IMR-90 (cell line): ENCODE results near the gene IL1RL1. TPM values are rescaled to one million over a fixed set of nuclear protein-coding genes. Genes with fewer than 3 reads are reported as not detected.

Experiments used
- ATAC-seq: fragments of 200-7000 bp; cut with Tn5 transposase; 2 replicates; pipeline ENCODE4 v1.9.1; 2020; ENCODE audit warnings: low read depth, mild to moderate bottlenecking, moderate library complexity
- BruUV-seq: library from RNA; stranded (reverse); fragments of 400-500 nt; replicated peaks from 2 replicates; lab custom pipeline; 2021; lab: Mats Ljungman, UMichigan
- CTCF ChIA-PET: fragments of 300-600 bp; formaldehyde crosslinking; extraction: SDS; loops from one replicate; lab custom pipeline; 2021; ENCODE audit warnings: antibody characterized with exemption; lab: Yijun Ruan, JAX
- POLR2A ChIA-PET: fragments of 300-600 bp; sonication (Branson Sonifier 250); formaldehyde crosslinking; loops from one replicate; lab custom pipeline; 2022; ENCODE audit warnings: antibody characterized with exemption; ENCODE audit not compliant: unreplicated experiment; lab: Charles Lee
- DNase-seq: peaks from one replicate; pipeline ENCODE4 v3.0.0; 2013
- H2AFZ ChIP-seq: replicated peaks from 2 replicates; pipeline ENCODE3; 2013; ENCODE audit warnings: low read length, mild to moderate bottlenecking; ENCODE audit not compliant: poor library complexity
- H2AK5ac ChIP-seq: 2 replicates; pipeline ENCODE4 v1.6.1; 2013; ENCODE audit warnings: low read depth, low read length, inconsistent platforms
- H2AK9ac ChIP-seq: replicated peaks from 2 replicates; pipeline ENCODE3; 2013; ENCODE audit warnings: mild to moderate bottlenecking, low read depth, low read length, moderate library complexity; ENCODE audit not compliant: poor library complexity
- H2BK120ac ChIP-seq: 2 replicates; pipeline ENCODE4 v1.6.1; 2013; ENCODE audit warnings: low read depth, low read length, inconsistent platforms
- H2BK15ac ChIP-seq: 3 replicates; pipeline ENCODE4 v1.6.1; 2013; ENCODE audit warnings: low read depth, low read length, inconsistent platforms
- H2BK20ac ChIP-seq: 2 replicates; pipeline ENCODE4 v1.6.1; 2013; ENCODE audit warnings: low read depth, mild to moderate bottlenecking, inconsistent platforms, low read length, moderate library complexity
- H2BK5ac ChIP-seq: 2 replicates; pipeline ENCODE4 v1.6.1; 2013; ENCODE audit warnings: mild to moderate bottlenecking, low read depth, low read length, inconsistent platforms; ENCODE audit not compliant: poor library complexity, severe bottlenecking
- H3K14ac ChIP-seq: replicated peaks from 2 replicates; pipeline ENCODE4 v1.6.1; 2013; ENCODE audit warnings: low read depth, low read length, inconsistent platforms
- H3K18ac ChIP-seq: 2 replicates; pipeline ENCODE4 v1.6.1; 2013; ENCODE audit warnings: low read depth, low read length, control low read depth
- H3K23ac ChIP-seq: 2 replicates; pipeline ENCODE4 v1.6.1; 2013; ENCODE audit warnings: low read depth, low read length, inconsistent platforms
- H3K27ac ChIP-seq: 2 replicates; pipeline ENCODE4 v1.5.1; 2013; ENCODE audit warnings: mild to moderate bottlenecking, control low read depth, low read length; ENCODE audit not compliant: insufficient read depth
- H3K27me3 ChIP-seq: 2 replicates; pipeline ENCODE4 v1.6.1; 2013; ENCODE audit warnings: low read length; ENCODE audit not compliant: control insufficient read depth, insufficient read depth
- H3K36me3 ChIP-seq: 2 replicates; pipeline ENCODE4 v1.6.1; 2013; ENCODE audit warnings: low read length, mixed read lengths; ENCODE audit not compliant: control insufficient read depth, insufficient read depth
- H3K4ac ChIP-seq: 2 replicates; pipeline ENCODE4 v1.6.1; 2013; ENCODE audit warnings: low read depth, low read length, inconsistent platforms
- H3K4me1 ChIP-seq: 2 replicates; pipeline ENCODE4 v1.6.1; 2013; ENCODE audit warnings: low read length, mixed read lengths; ENCODE audit not compliant: control insufficient read depth, insufficient read depth
- H3K4me2 ChIP-seq: 2 replicates; pipeline ENCODE4 v1.6.1; 2013; ENCODE audit warnings: low read depth, mild to moderate bottlenecking, control low read depth, low read length, moderate library complexity
- H3K4me3 ChIP-seq: 2 replicates; pipeline ENCODE4 v1.5.1; 2013; ENCODE audit warnings: low read depth, mild to moderate bottlenecking, control low read depth, low read length, moderate library complexity; ENCODE audit not compliant: insufficient read depth
- H3K56ac ChIP-seq: 2 replicates; pipeline ENCODE4 v1.6.1; 2013; ENCODE audit warnings: low read length, inconsistent platforms; ENCODE audit not compliant: insufficient read depth; ENCODE audit errors: extremely low read depth
- H3K79me1 ChIP-seq, 2 experiments: 2 replicates each; pipeline ENCODE4 v1.6.1; 2013; ENCODE audit warnings: low read length in 2 of 2, inconsistent platforms in 1 of 2, low read depth in 1 of 2
- H3K9ac ChIP-seq: 2 replicates; pipeline ENCODE4 v1.6.1; 2013; ENCODE audit warnings: low read depth, low read length, control low read depth
- H3K9me1 ChIP-seq: 2 replicates; pipeline ENCODE4 v1.6.1; 2013; ENCODE audit warnings: low read length, inconsistent platforms; ENCODE audit not compliant: insufficient read depth
- H3K9me3 ChIP-seq: 2 replicates; pipeline ENCODE4 v1.6.1; 2013; ENCODE audit warnings: low read length; ENCODE audit not compliant: control insufficient read depth, insufficient read depth
- H4K20me1 ChIP-seq: 2 replicates; pipeline ENCODE4 v1.6.1; 2013; ENCODE audit warnings: low read length, inconsistent platforms; ENCODE audit not compliant: insufficient read depth
- H4K5ac ChIP-seq: 2 replicates; pipeline ENCODE4 v1.6.1; 2013; ENCODE audit warnings: mild to moderate bottlenecking, low read depth, low read length, control low read depth
- H4K8ac ChIP-seq, 2 experiments: 2 replicates each; pipeline ENCODE4 v1.6.1; 2013; ENCODE audit warnings: low read depth in 2 of 2, low read length in 2 of 2, control low read depth in 1 of 2, inconsistent platforms in 1 of 2
- H4K91ac ChIP-seq: 2 replicates; pipeline ENCODE4 v1.6.1; 2013; ENCODE audit warnings: low read depth, low read length, inconsistent platforms; ENCODE audit not compliant: insufficient read depth
- CHD1 ChIP-seq: IDR thresholded peaks from 2 replicates; pipeline ENCODE4 v1.6.1; 2012; ENCODE audit warnings: low read depth, low read length, improper control_type of control experiment
- FOS ChIP-seq: fragments of 150-350 bp; IDR thresholded peaks from 2 replicates; pipeline ENCODE4 v1.6.1; 2016; ENCODE audit warnings: low read depth, low read length
- MAFK ChIP-seq: IDR thresholded peaks from 2 replicates; pipeline ENCODE4 v1.6.1; 2012; ENCODE audit warnings: low read depth, low read length, improper control_type of control experiment
- MAZ ChIP-seq: IDR thresholded peaks from 2 replicates; pipeline ENCODE4 v1.6.1; 2012; ENCODE audit warnings: low read depth, mild to moderate bottlenecking, low read length, improper control_type of control experiment, moderate library complexity, borderline replicate concordance
- MXI1 ChIP-seq: IDR thresholded peaks from 2 replicates; pipeline ENCODE4 v1.6.1; 2012; ENCODE audit warnings: low read depth, mild to moderate bottlenecking, low read length, moderate library complexity, borderline replicate concordance
- NFE2L2 ChIP-seq: fragments of 150-350 bp; IDR thresholded peaks from 2 replicates; pipeline ENCODE4 v1.6.1; 2016; ENCODE audit warnings: low read depth, mild to moderate bottlenecking, low read length
- POLR2A ChIP-seq: IDR thresholded peaks from 2 replicates; pipeline ENCODE4 v1.6.1; 2012; ENCODE audit warnings: mild to moderate bottlenecking, low read depth, low read length
- RAD21 ChIP-seq: IDR thresholded peaks from 2 replicates; pipeline ENCODE4 v1.6.1; 2012; ENCODE audit warnings: low read length, improper control_type of control experiment
- RCOR1 ChIP-seq: IDR thresholded peaks from 2 replicates; pipeline ENCODE4 v1.6.1; 2012; ENCODE audit warnings: mild to moderate bottlenecking, low read length, improper control_type of control experiment; ENCODE audit not compliant: insufficient replicate concordance
- SMC3 ChIP-seq: fragments of 150-350 bp; IDR thresholded peaks from 2 replicates; pipeline ENCODE4 v1.6.1; 2016; ENCODE audit warnings: low read depth, mild to moderate bottlenecking, antibody characterized with exemption, low read length, moderate library complexity
- WGBS, 2 experiments: methylation state at CpG; one replicate each; pipeline versions ENCODE4 v1.1.5 to v1.1.7; 2013; ENCODE audit warnings: missing lambda C conversion rate in 2 of 2; ENCODE audit not compliant: insufficient read length in 1 of 2; ENCODE audit errors: extremely low coverage in 2 of 2; 5-methylcytosine and 5-hydroxymethylcytosine counted together
- dilution Hi-C: fragments of 300-500 bp; cut with HindIII; formaldehyde crosslinking; loops from one replicate; pipeline ENCODE4 v1.14.3; 2018; ENCODE audit warnings: low sequenced_read_pairs; ENCODE audit not compliant: unreplicated experiment
- in situ Hi-C: fragments of 300-500 bp; cut with MboI; formaldehyde crosslinking; loops from 3 replicates; pipeline ENCODE4 v1.14.3; 2019; ENCODE audit warnings: low sequenced_read_pairs, inconsistent platforms, mixed read lengths
- intact Hi-C: fragments of 100-400 bp; cut with micrococcal nuclease; formaldehyde crosslinking; loops from 2 replicates; pipeline ENCODE4 v1.10.0; 2022
- polyA plus RNA-seq, 3 experiments: library from polyadenylated mRNA; depleted of rRNA; stranded (reverse); fragments of >200 nt; gene quantifications; 2 replicates each; pipeline ENCODE4 v1.2.3, GENCODE V29; 2012; ENCODE audit warnings: low replicate concordance in 1 of 3
- total RNA-seq: library from RNA; depleted of rRNA; stranded (reverse); fragments of >200 nt; gene quantifications from 2 replicates; pipeline ENCODE4 v1.2.3, GENCODE V29; 2012
- TF ChIP-seq, protein P1 (sequence below): fragments of 150-350 bp; IDR thresholded peaks from 2 replicates; pipeline ENCODE4 v1.6.1; 2016; ENCODE audit warnings: low read depth, mild to moderate bottlenecking, low read length, moderate library complexity, borderline replicate concordance
- TF ChIP-seq, protein P2 (sequence below): conservative IDR thresholded peaks from 2 replicates; pipeline ENCODE4 v1.5.1; 2012; ENCODE audit warnings: mild to moderate bottlenecking, low read depth, low read length, improper control_type of control experiment
- TF ChIP-seq, protein P3 (sequence below): fragments of 150-350 bp; IDR thresholded peaks from 2 replicates; pipeline ENCODE4 v1.6.1; 2017; ENCODE audit warnings: mild to moderate bottlenecking, antibody characterized with exemption, low read length, low read depth

IL1RL1 gene
- total and polyA plus RNA-seq, 2 of the 4 experiments (the other 2 are of a cell fraction), result under 0.01 to 0.14 TPM

DNA sequence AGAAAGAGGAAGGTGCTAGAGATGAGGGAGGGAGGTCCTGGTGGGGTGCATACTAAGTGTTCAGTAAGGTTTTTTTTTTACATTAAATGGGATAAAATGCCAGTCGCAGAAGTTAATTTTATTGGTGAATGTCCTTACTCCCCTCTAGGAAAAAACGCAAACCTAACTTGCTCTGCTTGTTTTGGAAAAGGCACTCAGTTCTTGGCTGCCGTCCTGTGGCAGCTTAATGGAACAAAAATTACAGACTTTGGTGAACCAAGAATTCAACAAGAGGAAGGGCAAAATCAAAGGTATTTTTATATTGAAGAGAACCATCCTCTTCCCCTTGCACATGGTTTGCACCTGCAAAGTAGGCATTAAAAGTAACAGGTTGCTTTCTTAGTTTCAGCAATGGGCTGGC lies 31.5 kb downstream of the IL1RL1 start:
- H3K56ac ChIP-seq, result no peak overlapping the region
- no peak overlapping the region for H4K5ac ChIP-seq
- no peak overlapping the region for H3K4me3 ChIP-seq
- no peak overlapping the region for H3K4me2 ChIP-seq
- no peaks in the 10 kb centered on the region for H3K4me1 ChIP-seq
- no peak overlapping the region for H2AK9ac ChIP-seq
- no peak overlapping the region for H3K18ac ChIP-seq
- DNase-seq, result no peak
- H3K9ac ChIP-seq, result no peak overlapping the region
- WGBS, 2 experiments, result no CpG with 5 or more reads among the region's 3 CpGs
- TF ChIP-seq RAD21, result no peak
- no peak for TF ChIP-seq MAZ
- TF ChIP-seq SMC3, result no peak
- TF ChIP-seq, protein P1, sequence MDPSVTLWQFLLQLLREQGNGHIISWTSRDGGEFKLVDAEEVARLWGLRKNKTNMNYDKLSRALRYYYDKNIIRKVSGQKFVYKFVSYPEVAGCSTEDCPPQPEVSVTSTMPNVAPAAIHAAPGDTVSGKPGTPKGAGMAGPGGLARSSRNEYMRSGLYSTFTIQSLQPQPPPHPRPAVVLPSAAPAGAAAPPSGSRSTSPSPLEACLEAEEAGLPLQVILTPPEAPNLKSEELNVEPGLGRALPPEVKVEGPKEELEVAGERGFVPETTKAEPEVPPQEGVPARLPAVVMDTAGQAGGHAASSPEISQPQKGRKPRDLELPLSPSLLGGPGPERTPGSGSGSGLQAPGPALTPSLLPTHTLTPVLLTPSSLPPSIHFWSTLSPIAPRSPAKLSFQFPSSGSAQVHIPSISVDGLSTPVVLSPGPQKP, result no peak
- no peak for TF ChIP-seq CHD1
- TF ChIP-seq, protein P2, sequence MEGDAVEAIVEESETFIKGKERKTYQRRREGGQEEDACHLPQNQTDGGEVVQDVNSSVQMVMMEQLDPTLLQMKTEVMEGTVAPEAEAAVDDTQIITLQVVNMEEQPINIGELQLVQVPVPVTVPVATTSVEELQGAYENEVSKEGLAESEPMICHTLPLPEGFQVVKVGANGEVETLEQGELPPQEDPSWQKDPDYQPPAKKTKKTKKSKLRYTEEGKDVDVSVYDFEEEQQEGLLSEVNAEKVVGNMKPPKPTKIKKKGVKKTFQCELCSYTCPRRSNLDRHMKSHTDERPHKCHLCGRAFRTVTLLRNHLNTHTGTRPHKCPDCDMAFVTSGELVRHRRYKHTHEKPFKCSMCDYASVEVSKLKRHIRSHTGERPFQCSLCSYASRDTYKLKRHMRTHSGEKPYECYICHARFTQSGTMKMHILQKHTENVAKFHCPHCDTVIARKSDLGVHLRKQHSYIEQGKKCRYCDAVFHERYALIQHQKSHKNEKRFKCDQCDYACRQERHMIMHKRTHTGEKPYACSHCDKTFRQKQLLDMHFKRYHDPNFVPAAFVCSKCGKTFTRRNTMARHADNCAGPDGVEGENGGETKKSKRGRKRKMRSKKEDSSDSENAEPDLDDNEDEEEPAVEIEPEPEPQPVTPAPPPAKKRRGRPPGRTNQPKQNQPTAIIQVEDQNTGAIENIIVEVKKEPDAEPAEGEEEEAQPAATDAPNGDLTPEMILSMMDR, result no peak
- TF ChIP-seq POLR2A, result no peak
- TF ChIP-seq FOS, result no peak
- TF ChIP-seq, protein P3, sequence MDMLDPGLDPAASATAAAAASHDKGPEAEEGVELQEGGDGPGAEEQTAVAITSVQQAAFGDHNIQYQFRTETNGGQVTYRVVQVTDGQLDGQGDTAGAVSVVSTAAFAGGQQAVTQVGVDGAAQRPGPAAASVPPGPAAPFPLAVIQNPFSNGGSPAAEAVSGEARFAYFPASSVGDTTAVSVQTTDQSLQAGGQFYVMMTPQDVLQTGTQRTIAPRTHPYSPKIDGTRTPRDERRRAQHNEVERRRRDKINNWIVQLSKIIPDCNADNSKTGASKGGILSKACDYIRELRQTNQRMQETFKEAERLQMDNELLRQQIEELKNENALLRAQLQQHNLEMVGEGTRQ, result no peak
- TF ChIP-seq NFE2L2, result no peak
- TF ChIP-seq MAFK, result no peak
- no peak for TF ChIP-seq RCOR1
- no peak for TF ChIP-seq MXI1
- BruUV-seq, result no TSS peak
- in situ Hi-C loops (no loop called here), intact Hi-C loops (no loop called here), dilution Hi-C loops (no loop called here)
- CTCF ChIA-PET, result interaction anchor here (0.6 to 0.7 kb wide), 2 partner anchors 63 to 120 kb away, joined by 3 to 5 read pairs; no protein-coding TSS in a partner anchor
- ATAC-seq, result no peak
- no peak overlapping the region for H3K14ac ChIP-seq
- POLR2A ChIA-PET, result no interaction called here
- H2AFZ ChIP-seq, result no peak overlapping the region
- no peak overlapping the region for H4K91ac ChIP-seq
- no peak overlapping the region for H2BK20ac ChIP-seq
- H3K9me3 ChIP-seq, result no peaks in the 10 kb centered on the region
- H4K20me1 ChIP-seq, result no peaks in the 10 kb centered on the region
- no peak overlapping the region for H3K23ac ChIP-seq
- H2BK5ac ChIP-seq, result no peak overlapping the region
- H3K27me3 ChIP-seq, result peaks cover 20% of the 10 kb centered on the region
- H2BK120ac ChIP-seq, result no peak overlapping the region
- H3K9me1 ChIP-seq, result no peaks in the 10 kb centered on the region
- H3K27ac ChIP-seq, result no peak overlapping the region
- H2BK15ac ChIP-seq, result no peak overlapping the region
- no peaks in the 10 kb centered on the region for H3K79me1 ChIP-seq
- H4K8ac ChIP-seq, result no peak overlapping the region
- no peak overlapping the region for H2AK5ac ChIP-seq
- H3K4ac ChIP-seq, result no peak overlapping the region
- no peaks in the 10 kb centered on the region for H3K36me3 ChIP-seq
